HG02852 (cell line): ENCODE data around the gene SLC30A1.
"Not testable (repeated sequence)": the region's sequence is repeated elsewhere in the genome, so short reads cannot be mapped to it uniquely, and the experiment has no call there.

Experiments used
- ATAC-seq: cut with Tn5 transposase; IDR thresholded peaks from one replicate; pipeline ENCODE4 v1.9.1; 2021; ENCODE audit warnings: mild to moderate bottlenecking, moderate library complexity; ENCODE audit not compliant: unreplicated experiment

The SLC30A1 gene

GRCh38 chr1:211578640-211579439 is at the start of gene SLC30A1:
Gene SLC30A1, minus strand, starts transcription at chr1:211579161. Its CDS starts 549 bp downstream, at chr1:211578612.
- ATAC-seq = peak; percentile 79

GRCh38 chr1:211628417-211628816 is 49.5 kb upstream of the SLC30A1 start:
- no peak for ATAC-seq

GRCh38 chr1:211627259-211627658 is 48.3 kb upstream of the SLC30A1 start:
- no peak for ATAC-seq

- ATAC-seq = not testable (repeated sequence)
Observed at GRCh38 chr1:211625866-211626265, 46.9 kb upstream of the SLC30A1 start.

- no peak for ATAC-seq
Observed at GRCh38 chr1:211625040-211625439, 46.1 kb upstream of the SLC30A1 start.

GRCh38 chr1:211623515-211623914 is 44.6 kb upstream of the SLC30A1 start:
- no peak for ATAC-seq

GRCh38 chr1:211621447-211622198 is 42.7 kb upstream of the SLC30A1 start:
- ATAC-seq = no peak

GRCh38 chr1:211620097-211620496 is 41.1 kb upstream of the SLC30A1 start:
- no peak for ATAC-seq

- ATAC-seq = no peak
Observed at GRCh38 chr1:211619033-211619996, 40.4 kb upstream of the SLC30A1 start.

GRCh38 chr1:211616965-211617297 is 38.0 kb upstream of the SLC30A1 start:
- no peak for ATAC-seq

GRCh38 chr1:211616231-211616964 is 37.4 kb upstream of the SLC30A1 start:
- ATAC-seq = no peak

- no peak for ATAC-seq
Observed at GRCh38 chr1:211614615-211615014, 35.7 kb upstream of the SLC30A1 start.

GRCh38 chr1:211613951-211614350 is 35.0 kb upstream of the SLC30A1 start:
- no peak for ATAC-seq

GRCh38 chr1:211613108-211613947 is 34.4 kb upstream of the SLC30A1 start:
- no peak for ATAC-seq

- ATAC-seq = no peak
Observed at GRCh38 chr1:211612786-211613107, 33.8 kb upstream of the SLC30A1 start.

GRCh38 chr1:211611818-211612217 is 32.9 kb upstream of the SLC30A1 start:
- no peak for ATAC-seq

- ATAC-seq = no peak
Observed at GRCh38 chr1:211610779-211611556, 32.0 kb upstream of the SLC30A1 start.

GRCh38 chr1:211609120-211610024 is 30.4 kb upstream of the SLC30A1 start:
- ATAC-seq = no peak
